Activated T-cell treated with anti-CD3 and anti-CD28 coated beads, Interleukin-2, amount 50 U/mL, for 24 hours (primary cell): ENCODE data around the gene TESK2.

Source experiments
- DNase-seq: peaks from one replicate; pipeline ENCODE4 v3.0.0-alpha.2; 2020
- H3K27ac Mint-ChIP-seq: 2 replicates; pipeline ENCODE4 v1.8.0; 2020; ENCODE audit warnings: mild to moderate bottlenecking, mixed read lengths
- H3K27me3 Mint-ChIP-seq: 2 replicates; pipeline ENCODE4 v1.8.0; 2020; ENCODE audit warnings: mixed read lengths
- H3K36me3 Mint-ChIP-seq: 2 replicates; pipeline ENCODE4 v1.8.0; 2020; ENCODE audit warnings: low read depth, mixed read lengths
- H3K4me1 Mint-ChIP-seq: 2 replicates; pipeline ENCODE4 v1.8.0; 2020; ENCODE audit warnings: low read depth, mixed read lengths
- H3K4me3 Mint-ChIP-seq: 2 replicates; pipeline ENCODE4 v1.8.0; 2020; ENCODE audit warnings: mild to moderate bottlenecking, moderate library complexity, mixed read lengths
- H3K9me3 Mint-ChIP-seq: 2 replicates; pipeline ENCODE4 v1.8.0; 2020; ENCODE audit warnings: mixed read lengths

TESK2 gene

DNA sequence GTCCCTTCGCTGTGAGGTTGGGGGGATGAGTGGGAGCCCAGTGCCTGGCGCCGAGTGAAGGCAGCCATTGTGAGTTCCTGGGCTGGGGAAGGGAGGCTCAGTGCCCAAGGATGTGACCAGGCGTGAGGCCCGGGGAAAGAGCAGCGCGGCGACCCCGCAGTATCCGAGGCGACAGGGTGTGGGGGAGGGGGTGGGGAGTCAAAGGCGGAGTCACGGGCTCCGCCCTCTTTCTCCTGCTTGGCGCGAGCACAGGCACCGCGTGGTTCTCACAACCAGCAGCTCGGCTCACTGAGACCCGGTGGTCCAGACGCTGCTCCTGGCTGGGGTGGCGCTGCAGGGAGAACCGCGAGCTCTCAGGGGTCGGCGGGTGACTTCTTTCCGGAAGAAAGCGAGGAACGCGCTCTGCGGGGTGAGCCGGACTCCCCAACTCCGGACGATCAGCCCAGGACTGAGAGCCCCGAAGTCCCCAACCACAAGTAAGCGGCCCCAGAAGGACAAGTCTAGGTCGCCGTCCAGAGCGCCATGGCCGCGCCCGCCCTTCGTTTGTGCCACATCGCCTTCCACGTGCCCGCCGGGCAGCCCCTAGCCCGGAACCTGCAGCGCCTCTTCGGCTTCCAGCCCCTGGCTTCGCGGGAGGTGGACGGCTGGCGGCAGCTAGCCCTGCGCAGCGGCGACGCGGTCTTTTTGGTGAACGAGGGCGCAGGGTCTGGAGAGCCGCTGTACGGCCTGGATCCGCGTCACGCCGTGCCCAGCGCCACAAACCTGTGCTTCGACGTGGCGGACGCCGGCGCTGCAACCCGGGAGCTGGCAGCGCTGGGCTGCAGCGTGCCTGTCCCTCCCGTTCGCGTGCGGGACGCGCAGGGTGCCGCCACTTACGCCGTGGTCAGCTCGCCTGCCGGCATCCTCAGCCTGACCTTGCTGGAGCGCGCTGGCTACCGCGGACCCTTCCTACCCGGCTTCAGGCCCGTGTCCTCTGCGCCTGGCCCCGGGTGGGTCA is 164.0 kb downstream of the TESK2 start, which contains the start of gene HPDL:
Gene HPDL, plus strand, starts transcription at position 269 of the 997 bp plus-strand sequence. Its CDS starts 254 bp downstream, at position 523.
- no peaks in the 10 kb centered on the region for H3K9me3 Mint-ChIP-seq
- peaks cover 45% of the 10 kb centered on the region for H3K36me3 Mint-ChIP-seq
- peak within 1 kb of the TSS; percentile 90 for H3K27ac Mint-ChIP-seq
- DNase-seq: peak; percentile 86
- peak within 1 kb of the TSS; percentile 92 for H3K4me3 Mint-ChIP-seq
- peaks cover 30% of the 10 kb centered on the region for H3K4me1 Mint-ChIP-seq
- H3K27me3 Mint-ChIP-seq: no peaks in the 10 kb centered on the region

DNA sequence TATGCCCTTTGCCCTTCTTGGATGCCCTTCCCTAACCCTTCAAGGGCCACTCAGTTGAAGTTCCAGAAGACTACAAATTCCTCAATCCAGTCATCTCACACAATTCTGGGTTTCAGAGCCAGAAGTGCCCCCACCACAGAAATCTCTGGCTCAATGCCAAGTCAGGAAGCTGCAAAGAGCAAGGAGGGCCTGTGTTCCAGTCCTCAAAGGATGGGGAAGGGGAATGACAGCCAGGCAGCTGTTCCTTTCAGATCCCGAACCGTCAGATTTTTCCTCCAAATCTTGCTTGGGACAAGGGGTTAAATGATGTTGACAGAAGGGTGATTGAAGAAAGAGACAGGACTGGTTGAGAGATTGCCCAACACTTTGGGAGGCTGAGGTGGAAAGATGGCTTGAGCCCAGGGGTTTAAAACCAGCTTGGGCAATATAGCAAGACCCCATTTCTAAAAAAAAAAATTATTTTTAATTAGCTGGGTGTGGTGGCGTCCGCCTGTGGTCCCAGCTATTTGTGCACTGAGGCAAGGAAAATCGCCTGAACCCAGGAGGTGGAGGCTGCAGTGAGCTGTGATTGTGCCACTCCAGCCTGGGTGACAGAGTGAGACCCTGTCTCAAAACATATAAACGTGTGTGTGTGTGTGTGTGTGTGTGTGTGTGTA is 165.0 kb downstream of the TESK2 start:
- H3K9me3 Mint-ChIP-seq: no peaks in the 10 kb centered on the region
- H3K27me3 Mint-ChIP-seq: no peaks in the 10 kb centered on the region
- peak overlapping the region; percentile 92 for H3K4me3 Mint-ChIP-seq
- peak overlapping the region; percentile 90 for H3K27ac Mint-ChIP-seq
- peaks cover 30% of the 10 kb centered on the region for H3K4me1 Mint-ChIP-seq
- no peak for DNase-seq
- H3K36me3 Mint-ChIP-seq: peaks cover 39% of the 10 kb centered on the region

DNA sequence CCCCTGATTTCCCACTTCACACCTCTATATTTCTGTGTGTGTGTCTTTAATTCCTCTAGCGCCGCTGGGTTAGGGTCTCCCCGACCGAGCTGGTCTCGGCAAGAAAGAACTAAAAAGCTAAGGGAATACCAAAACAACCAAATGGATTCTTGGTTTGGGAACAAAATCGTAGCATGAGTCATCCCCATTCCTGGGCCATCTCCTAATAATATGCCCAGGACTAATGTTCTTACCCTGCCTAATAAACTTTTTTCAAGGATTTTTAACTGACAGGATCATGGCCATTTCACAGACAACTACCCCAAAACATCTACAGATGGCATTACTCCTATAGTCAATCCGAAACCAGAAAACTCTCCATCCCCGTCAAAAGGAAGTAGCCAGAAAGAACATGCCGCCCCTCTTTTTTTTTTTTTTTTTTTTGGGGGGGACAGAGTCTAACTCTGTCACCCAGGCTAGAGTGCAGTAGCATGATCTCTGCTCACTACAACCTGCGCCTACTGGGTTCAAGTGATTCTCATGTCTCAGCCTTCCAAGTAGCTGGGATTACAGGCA is 168.4 kb downstream of the TESK2 start:
- Mint-ChIP-seq H3K27ac (no peak overlapping the region), H3K4me1 (peaks cover 8% of the 10 kb centered on the region), H3K4me3 (no peak overlapping the region), H3K27me3 (no peaks in the 10 kb centered on the region), H3K9me3 (no peaks in the 10 kb centered on the region), H3K36me3 (peaks cover 6% of the 10 kb centered on the region)
- DNase-seq: no peak

DNA sequence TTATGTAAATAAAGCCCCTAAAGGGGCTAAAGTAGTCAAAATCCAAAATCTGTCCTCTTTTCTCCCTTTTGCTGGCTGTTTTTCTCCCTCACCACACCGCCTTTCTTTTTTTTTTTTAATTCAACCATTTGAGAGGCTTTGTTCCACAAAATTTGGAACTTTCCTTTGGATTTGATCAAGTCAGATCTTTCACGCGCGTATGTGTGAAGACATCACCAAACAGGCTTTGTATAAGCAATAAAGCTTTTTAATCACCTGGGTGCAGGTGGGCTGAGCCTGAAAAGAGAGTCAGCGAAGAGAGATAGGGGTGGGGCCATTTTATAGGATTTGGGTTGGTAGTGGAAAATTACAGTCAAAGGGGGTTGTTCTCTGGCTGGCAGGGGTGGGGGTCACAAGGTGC is 169.5 kb downstream of the TESK2 start:
- Mint-ChIP-seq H3K4me3 (no peak overlapping the region), H3K9me3 (no peaks in the 10 kb centered on the region), H3K36me3 (peaks cover under 1% of the 10 kb centered on the region), H3K27ac (no peak overlapping the region), H3K27me3 (no peaks in the 10 kb centered on the region), H3K4me1 (peaks cover 4% of the 10 kb centered on the region)
- no peak for DNase-seq

DNA sequence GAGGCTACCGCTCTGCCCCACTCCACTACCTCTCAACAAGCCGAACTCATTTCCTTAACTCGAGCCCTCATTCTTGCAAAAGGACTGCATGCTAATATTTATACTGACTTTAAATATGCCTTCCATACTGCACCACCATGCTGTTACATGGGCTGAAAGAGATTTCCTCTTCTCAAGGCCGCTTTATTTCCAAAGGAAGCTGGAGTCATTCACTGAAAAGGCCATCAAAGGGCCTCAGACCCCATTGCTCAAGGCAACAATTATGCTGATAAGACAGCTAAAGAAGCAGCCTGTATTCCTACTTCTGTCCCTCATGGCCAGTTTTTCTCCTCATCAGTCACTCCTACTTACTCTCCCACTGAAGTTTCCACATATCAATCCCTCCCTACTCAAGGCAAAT is 171.2 kb downstream of the TESK2 start:
- no peak overlapping the region for H3K4me3 Mint-ChIP-seq
- DNase-seq: no peak
- H3K9me3 Mint-ChIP-seq: no peaks in the 10 kb centered on the region
- H3K36me3 Mint-ChIP-seq: no peaks in the 10 kb centered on the region
- H3K4me1 Mint-ChIP-seq: no peaks in the 10 kb centered on the region
- no peak overlapping the region for H3K27ac Mint-ChIP-seq
- H3K27me3 Mint-ChIP-seq: no peaks in the 10 kb centered on the region

DNA sequence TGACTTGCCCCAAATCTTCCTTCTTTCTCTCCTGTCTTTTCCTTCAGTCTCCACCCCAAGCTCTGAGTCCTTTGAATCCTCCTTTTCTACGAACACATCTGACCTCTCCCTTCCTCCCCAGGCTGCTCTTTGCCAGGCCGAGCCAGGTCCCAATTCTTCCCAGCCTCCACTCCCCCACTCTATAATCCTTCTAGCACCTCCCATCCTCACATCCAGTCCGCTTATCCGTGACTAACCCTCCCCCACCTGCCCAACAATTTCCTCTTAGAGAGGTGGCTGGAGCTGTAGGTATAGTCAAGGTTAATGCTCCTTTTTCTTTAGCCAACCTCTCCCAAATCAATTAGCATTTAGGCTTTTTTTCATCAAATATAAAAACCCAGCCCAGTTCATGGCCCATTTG is 173.8 kb downstream of the TESK2 start:
- H3K4me1 Mint-ChIP-seq: no peaks in the 10 kb centered on the region
- no peak for DNase-seq
- no peaks in the 10 kb centered on the region for H3K9me3 Mint-ChIP-seq
- H3K27ac Mint-ChIP-seq: no peak overlapping the region
- H3K36me3 Mint-ChIP-seq: no peaks in the 10 kb centered on the region
- H3K4me3 Mint-ChIP-seq: no peak overlapping the region
- H3K27me3 Mint-ChIP-seq: no peaks in the 10 kb centered on the region

DNA sequence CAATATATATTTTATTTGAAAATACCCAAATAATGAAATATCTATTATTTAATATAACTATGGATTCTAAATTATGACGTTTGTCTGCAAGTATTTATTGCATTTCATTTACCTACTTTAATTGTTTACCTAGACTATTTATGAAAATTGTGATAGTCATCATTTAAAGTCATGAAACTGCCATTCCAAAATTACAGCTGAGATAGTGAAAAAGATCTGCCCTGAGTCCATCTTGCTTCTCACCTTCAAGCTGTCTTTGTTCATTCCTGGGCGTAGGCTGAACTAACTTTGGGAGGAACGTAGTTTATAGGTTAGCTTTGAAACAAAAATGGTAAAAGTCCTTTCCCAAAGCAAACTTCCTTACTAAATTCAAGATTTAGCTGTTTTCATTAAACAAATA is 176.7 kb downstream of the TESK2 start:
- H3K27ac Mint-ChIP-seq: no peak overlapping the region
- H3K36me3 Mint-ChIP-seq: no peaks in the 10 kb centered on the region
- no peak overlapping the region for H3K4me3 Mint-ChIP-seq
- no peaks in the 10 kb centered on the region for H3K9me3 Mint-ChIP-seq
- no peak for DNase-seq
- no peaks in the 10 kb centered on the region for H3K27me3 Mint-ChIP-seq
- H3K4me1 Mint-ChIP-seq: no peaks in the 10 kb centered on the region

DNA sequence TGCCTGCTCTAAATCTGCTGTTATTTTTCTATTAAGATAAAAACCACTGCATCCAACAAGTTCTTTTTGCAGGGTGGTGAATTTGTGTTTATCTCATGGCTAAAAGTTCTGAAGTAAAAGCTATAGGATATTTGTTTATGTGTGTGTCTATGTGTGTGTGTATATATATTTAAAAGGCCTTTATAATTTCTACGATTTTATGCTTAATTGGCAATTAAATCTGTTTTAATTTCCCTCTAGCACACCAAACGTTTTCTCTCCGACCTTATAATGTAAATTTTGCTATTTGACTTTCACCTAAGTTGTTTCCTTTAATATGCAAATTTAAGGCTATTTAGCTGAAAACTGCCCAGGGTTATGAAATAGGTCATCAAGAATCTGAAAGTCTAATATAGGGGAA is 184.1 kb downstream of the TESK2 start:
- no peaks in the 10 kb centered on the region for H3K9me3 Mint-ChIP-seq
- peaks cover 6% of the 10 kb centered on the region for H3K36me3 Mint-ChIP-seq
- DNase-seq: no peak
- H3K27ac Mint-ChIP-seq: peak overlapping the region; percentile 88
- no peaks in the 10 kb centered on the region for H3K27me3 Mint-ChIP-seq
- H3K4me3 Mint-ChIP-seq: peak overlapping the region; percentile 43
- peaks cover 41% of the 10 kb centered on the region for H3K4me1 Mint-ChIP-seq

DNA sequence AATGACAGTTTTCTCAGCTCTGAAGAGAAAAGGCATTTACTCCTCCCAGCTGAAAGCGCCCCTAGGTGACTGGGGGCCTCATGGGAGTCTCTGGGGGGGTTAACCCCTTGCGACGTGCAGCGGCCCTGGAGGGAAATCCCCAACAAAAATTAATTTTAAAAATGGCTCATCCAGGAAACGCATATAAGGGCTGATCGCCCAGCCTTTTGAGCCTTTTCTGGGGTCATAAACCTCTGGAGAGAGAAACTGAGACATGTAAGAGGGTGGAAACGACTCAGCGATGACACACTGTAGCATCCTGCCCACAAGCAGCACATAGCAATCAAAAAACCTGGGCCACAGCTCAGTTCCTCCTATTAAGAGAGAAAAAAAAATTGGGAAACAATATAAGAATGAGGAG is 184.6 kb downstream of the TESK2 start:
- peak overlapping the region; percentile 88 for H3K27ac Mint-ChIP-seq
- H3K36me3 Mint-ChIP-seq: peaks cover 6% of the 10 kb centered on the region
- peaks cover 42% of the 10 kb centered on the region for H3K4me1 Mint-ChIP-seq
- H3K27me3 Mint-ChIP-seq: no peaks in the 10 kb centered on the region
- DNase-seq: peak; percentile 53
- H3K9me3 Mint-ChIP-seq: no peaks in the 10 kb centered on the region
- H3K4me3 Mint-ChIP-seq: peak overlapping the region; percentile 43

DNA sequence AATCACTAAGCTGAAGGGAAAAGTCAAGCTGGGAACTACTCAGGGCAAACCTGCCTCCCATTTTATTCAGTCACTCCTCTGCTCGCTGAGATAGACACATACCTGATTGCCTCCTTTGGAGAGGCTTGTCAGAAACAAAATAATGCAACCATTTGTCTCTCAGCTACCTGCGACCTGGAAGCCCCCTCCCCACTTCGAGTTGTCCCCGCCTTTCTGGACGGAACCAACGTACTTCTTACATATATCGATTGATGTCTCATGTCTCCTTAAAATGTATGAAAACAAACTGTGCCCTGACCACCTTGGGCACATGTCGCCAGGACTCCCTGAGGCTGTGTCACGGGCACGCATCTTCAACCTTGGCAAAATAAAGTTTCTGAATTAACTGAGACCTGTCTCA is 185.7 kb downstream of the TESK2 start:
- no peak for DNase-seq
- H3K27ac Mint-ChIP-seq: peak overlapping the region; percentile 88
- H3K27me3 Mint-ChIP-seq: no peaks in the 10 kb centered on the region
- H3K36me3 Mint-ChIP-seq: peaks cover 6% of the 10 kb centered on the region
- H3K9me3 Mint-ChIP-seq: no peaks in the 10 kb centered on the region
- peaks cover 44% of the 10 kb centered on the region for H3K4me1 Mint-ChIP-seq
- peak overlapping the region; percentile 89 for H3K4me3 Mint-ChIP-seq

DNA sequence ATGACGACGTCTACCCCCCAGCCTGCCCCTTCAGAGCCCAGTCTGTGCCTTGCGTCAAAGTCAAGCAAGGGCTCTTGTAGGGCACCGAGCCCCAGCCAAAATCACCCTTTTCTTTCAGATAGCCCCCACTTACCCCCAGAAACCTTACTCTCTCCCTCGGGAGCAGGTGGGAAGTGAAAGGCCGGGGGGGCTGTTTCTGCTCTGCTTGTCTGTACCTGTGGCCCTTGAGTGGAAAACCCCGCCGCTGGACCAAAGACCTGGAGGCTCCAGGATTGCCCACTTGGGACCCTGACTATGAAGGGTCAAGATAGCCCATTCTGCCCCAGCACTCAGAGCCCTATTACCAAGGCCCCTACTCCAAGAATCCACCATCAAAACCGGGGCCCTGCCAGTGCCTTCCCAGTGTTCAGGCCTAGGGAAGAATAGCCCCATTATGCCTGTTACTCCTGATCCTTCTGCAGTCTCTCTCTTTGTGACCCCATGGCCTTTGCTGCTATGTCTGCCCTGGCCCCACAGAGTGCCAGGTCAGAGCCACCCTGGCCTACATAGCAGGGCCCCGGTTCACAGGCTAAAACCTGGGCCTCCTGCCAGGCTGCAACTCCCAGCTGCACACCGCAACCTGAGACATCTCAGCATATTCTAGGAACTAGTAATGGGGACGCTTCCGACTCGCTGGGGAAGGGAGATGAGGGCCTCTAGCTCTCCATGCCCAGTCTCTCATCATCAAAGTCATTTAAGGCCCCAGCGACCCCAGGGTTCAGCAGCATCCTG is 186.5 kb downstream of the TESK2 start:
- Mint-ChIP-seq H3K36me3 (peaks cover 6% of the 10 kb centered on the region), H3K4me3 (peak overlapping the region; percentile 89), H3K27me3 (no peaks in the 10 kb centered on the region), H3K9me3 (no peaks in the 10 kb centered on the region), H3K4me1 (peaks cover 44% of the 10 kb centered on the region), H3K27ac (peak overlapping the region; percentile 97)
- DNase-seq: peak; percentile 39

DNA sequence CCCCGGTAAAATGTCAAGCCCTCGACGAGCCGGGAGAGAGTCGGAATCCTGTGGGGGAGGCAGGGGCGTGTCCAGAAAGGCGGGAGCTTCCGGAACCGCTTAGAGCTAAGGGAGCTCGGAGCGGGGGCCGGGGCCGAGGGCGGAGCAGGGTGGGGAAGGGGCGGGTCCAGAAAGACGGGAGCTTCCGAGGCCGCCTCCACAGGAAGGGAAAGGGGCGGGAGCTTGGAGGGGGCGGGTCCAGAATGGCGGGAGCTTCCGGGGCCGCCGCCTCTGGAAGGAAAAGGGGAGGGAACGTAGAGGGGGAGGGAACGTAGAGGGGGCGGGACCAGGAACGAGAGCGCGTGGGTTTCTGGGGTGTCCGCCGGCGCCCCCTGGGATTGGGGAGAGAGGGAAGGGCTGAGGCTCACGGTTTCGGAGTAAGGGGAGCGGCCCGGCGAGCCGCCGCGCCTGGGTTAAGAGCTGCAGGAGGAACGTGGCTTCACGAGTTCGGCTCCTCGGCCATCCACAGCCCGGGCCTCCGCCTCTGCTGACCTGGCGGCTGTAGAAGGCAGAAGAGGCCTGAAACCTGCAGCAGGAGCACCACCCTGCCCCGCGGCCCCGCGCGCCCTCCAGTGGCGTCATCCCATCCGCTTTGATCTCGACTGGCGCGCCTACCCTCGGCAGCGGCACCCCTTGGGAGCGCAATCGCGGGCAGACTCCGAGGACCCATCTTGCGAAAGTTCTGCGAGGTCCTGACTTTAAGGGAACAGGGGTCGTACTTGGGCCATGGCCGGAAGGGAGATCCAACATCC is 187.2 kb downstream of the TESK2 start:
- Mint-ChIP-seq H3K4me3 (peak overlapping the region; percentile 89), H3K9me3 (no peaks in the 10 kb centered on the region), H3K27me3 (no peaks in the 10 kb centered on the region), H3K27ac (peak overlapping the region; percentile 97), H3K36me3 (peaks cover 6% of the 10 kb centered on the region), H3K4me1 (peaks cover 44% of the 10 kb centered on the region)
- DNase-seq: peak; percentile 98

DNA sequence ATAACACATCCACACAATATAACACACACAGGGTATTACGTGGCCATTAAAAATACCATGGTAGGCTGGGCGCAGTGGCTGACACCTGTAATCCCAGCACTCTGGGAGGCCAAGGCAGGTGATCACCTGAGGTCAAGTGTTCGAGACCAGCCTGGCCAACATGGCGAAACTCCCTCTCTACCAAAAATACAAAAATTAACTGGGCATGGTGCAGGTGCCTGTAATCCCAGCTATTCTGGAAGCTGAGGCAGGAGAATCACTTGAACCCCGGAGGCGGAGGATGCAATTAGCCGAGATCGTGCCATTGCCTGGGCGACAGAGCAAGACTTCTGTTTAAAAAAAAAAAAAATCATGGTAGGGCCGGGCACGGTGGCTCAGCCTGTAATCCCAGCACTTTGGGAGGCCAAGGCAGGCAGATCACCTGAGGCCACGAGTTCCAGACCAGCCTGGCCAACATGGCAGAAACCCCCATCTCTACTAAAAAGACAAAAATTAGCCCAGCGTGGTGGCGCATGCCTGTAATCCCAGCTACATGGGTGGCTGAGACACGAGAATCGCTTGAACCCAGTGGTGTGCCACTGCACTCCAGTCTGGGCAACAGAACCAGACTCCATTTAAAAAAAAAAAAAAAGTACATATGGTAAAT is 188.3 kb downstream of the TESK2 start:
- no peak for DNase-seq
- Mint-ChIP-seq H3K9me3 (no peaks in the 10 kb centered on the region), H3K27me3 (no peaks in the 10 kb centered on the region), H3K36me3 (peaks cover 6% of the 10 kb centered on the region), H3K27ac (peak overlapping the region; percentile 97), H3K4me1 (peaks cover 44% of the 10 kb centered on the region), H3K4me3 (peak overlapping the region; percentile 89)
